ENCODE measurements around the gene CA10.

- TF ChIP-seq CTCF (IDR thresholded peaks at IDR 0.05) (no peak), POLR2A (IDR thresholded peaks at IDR 0.05) (no peak)
Observed at GRCh38 chr17:51778842-51779241, 379.7 kb downstream of the CA10 start.
